Naive thymus-derived CD8-positive, alpha-beta T cell (primary cell): Measurements from ENCODE around the gene GALNT1. TPM values are rescaled to one million over a fixed set of nuclear protein-coding genes. Genes with fewer than 3 reads are reported as not detected.

Experiments
- ATAC-seq, 2 donors: fragments of 150-1000 bp; cut with Tn5 transposase in 1 of 2; sonication (Bioruptor Pico), chemical (Tn5 transposase) in 1 of 2; 1 replicate in 1 of 2; 2 replicates in 1 of 2; pipeline ENCODE4 v1.10.0; 2021; ENCODE audit warnings: mild to moderate bottlenecking in 2 of 2, moderate library complexity in 2 of 2
- POLR2A ChIA-PET: fragments of 350-600 bp; sonication (Branson Sonifier 250); formaldehyde crosslinking; loops from one replicate; lab custom pipeline; 2021; ENCODE audit warnings: antibody characterized with exemption; lab: Charles Lee
- DNase-seq, 10 donors: peaks; one replicate each; pipeline versions ENCODE4 v3.0.0 to v3.0.0-alpha.2; 2020 to 2022
- H3K27ac Mint-ChIP-seq, 10 donors: one replicate each; pipeline ENCODE4 v1.8.0; 2020 to 2022; ENCODE audit warnings: mild to moderate bottlenecking in 10 of 10, mixed read lengths in 10 of 10, moderate library complexity in 4 of 10, inconsistent platforms in 1 of 10
- H3K27me3 Mint-ChIP-seq, 5 donors: one replicate each; pipeline ENCODE4 v1.8.0; 2021 to 2022; ENCODE audit warnings: mixed read lengths in 5 of 5
- H3K36me3 Mint-ChIP-seq, 3 donors: one replicate each; pipeline ENCODE4 v1.8.0; 2020 to 2022; ENCODE audit warnings: mixed read lengths in 3 of 3, mild to moderate bottlenecking in 2 of 3, inconsistent platforms in 1 of 3
- H3K4me1 Mint-ChIP-seq, 4 donors: one replicate each; pipeline ENCODE4 v1.8.0; 2021 to 2022; ENCODE audit warnings: mixed read lengths in 4 of 4
- H3K4me3 Mint-ChIP-seq, 10 donors: one replicate each; pipeline ENCODE4 v1.8.0; 2020 to 2022; ENCODE audit warnings: mild to moderate bottlenecking in 10 of 10, mixed read lengths in 10 of 10, moderate library complexity in 6 of 10, inconsistent platforms in 1 of 10
- H3K9me3 Mint-ChIP-seq, 9 donors: one replicate each; pipeline ENCODE4 v1.8.0; 2020 to 2022; ENCODE audit warnings: mixed read lengths in 9 of 9, mild to moderate bottlenecking in 3 of 9, inconsistent platforms in 1 of 9, moderate library complexity in 1 of 9
- polyA plus RNA-seq, 3 donors: library from polyadenylated mRNA; unstranded; fragments of 300-500 nt; fragmentation: Illumina TruSeq; gene quantifications; one replicate each; pipeline ENCODE4 v1.2.3, GENCODE V29; 2021
- total RNA-seq, 8 experiments: library from RNA in 2 of 8; stranded (reverse) in 2 of 8; gene quantifications; one replicate each; pipeline ENCODE4 v1.2.3 and lab custom pipeline; 2021 to 2026

GALNT1 gene
- total and polyA plus RNA-seq, 5 experiments from 2014 or later, result 18.7 to 67.3 (median 42.4) TPM

DNA sequence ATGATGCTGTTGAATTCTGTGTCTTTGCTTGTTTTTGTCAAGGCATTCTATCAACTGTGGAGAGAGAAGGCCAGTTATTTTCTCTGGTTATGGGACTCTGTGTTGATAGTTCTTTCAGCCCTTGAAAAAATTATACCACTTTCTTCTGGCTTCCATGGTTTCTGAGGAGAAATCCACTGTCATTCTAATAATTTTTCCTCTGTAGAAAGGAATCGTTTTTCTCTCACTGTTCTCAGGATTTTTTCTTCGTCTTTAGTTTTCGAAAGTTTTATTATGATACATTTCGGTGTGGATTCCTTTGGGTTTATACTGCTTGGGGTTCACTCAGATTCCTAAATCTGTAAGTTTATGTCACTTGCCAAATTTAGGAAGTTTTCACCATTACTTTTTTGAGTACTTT lies 6.6 kb downstream of the GALNT1 start:
- H3K27ac Mint-ChIP-seq, result no peak overlapping the region
- POLR2A ChIA-PET, result no interaction called here
- H3K9me3 Mint-ChIP-seq, result peaks cover 0 to 10% (median 0%) of the 10 kb centered on the region in 9 donors
- H3K4me1 Mint-ChIP-seq, result peaks cover 23 to 57% (median 48%) of the 10 kb centered on the region in 4 donors
- DNase-seq (no peak), ATAC-seq (no peak)
- H3K36me3 Mint-ChIP-seq, result peaks cover 0 to 3% (median 2%) of the 10 kb centered on the region in 3 donors
- H3K4me3 Mint-ChIP-seq, result no peak overlapping the region
- H3K27me3 Mint-ChIP-seq, result no peaks in the 10 kb centered on the region

DNA sequence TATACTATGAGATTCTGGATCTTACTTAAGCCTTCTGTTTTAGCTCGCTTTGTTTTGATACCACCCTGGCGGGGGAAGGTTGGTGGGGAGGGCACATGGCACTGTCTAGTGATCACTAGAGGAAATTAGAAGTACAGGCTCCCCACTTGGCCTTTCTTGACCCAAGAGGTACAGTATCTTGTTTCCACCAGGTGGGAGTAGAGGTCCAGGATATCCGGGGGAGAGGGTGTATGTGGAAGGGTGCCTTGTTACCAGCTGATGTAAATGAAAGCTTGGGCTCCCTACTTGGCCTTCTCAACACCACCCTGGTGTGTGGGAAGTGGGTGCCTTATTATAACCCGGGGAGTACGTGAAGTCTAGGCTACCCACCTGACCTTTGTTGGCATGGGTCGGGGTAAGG lies 7.5 kb downstream of the GALNT1 start:
- Mint-ChIP-seq H3K4me1 (peaks cover 21 to 52% (median 42%) of the 10 kb centered on the region in 4 donors), H3K36me3 (peaks cover 0 to 3% (median 2%) of the 10 kb centered on the region in 3 donors), H3K27ac (peak overlapping the region in 1 of 10 donors; percentile 13), H3K4me3 (no peak overlapping the region), H3K9me3 (peaks cover 0 to 10% (median 0%) of the 10 kb centered on the region in 9 donors), H3K27me3 (no peaks in the 10 kb centered on the region)
- POLR2A ChIA-PET, result no interaction called here
- DNase-seq (peak in 5 of 10 donors; percentile 14 to 67 (median 15)), ATAC-seq (peak; percentile 65 to 71)

DNA sequence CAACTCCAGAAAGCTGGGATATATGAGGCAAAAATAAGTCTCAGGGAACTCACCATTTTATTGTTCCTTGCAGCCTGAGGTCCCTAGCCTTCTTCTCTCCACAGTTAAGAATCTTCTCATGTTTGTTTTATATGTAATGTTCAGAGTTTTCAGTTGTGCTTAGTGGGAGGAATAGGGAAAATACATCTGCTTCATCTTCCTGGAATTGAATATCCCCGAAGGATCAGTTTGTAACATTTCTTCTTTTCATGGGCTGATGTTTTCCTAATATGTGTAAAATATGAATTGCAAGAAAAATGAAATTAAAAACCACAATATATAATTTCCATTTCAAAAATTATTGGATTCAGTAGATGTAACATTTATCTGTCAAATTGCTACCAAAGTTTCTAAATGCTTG lies 8.0 kb downstream of the GALNT1 start:
- POLR2A ChIA-PET, result no interaction called here
- peaks cover 23 to 52% (median 43%) of the 10 kb centered on the region in 4 donors for H3K4me1 Mint-ChIP-seq

GRCh38 chr18:35590935-35591334 lies 9.4 kb downstream of the GALNT1 start:
- Mint-ChIP-seq H3K4me1 (peaks cover 26 to 53% (median 43%) of the 10 kb centered on the region in 4 donors), H3K4me3 (no peak overlapping the region), H3K9me3 (peaks cover 0 to 10% (median 0%) of the 10 kb centered on the region in 9 donors), H3K36me3 (peaks cover 0 to 3% (median 2%) of the 10 kb centered on the region in 3 donors), H3K27me3 (no peaks in the 10 kb centered on the region), H3K27ac (peak overlapping the region in 1 of 10 donors; percentile 17)
- no peak for ATAC-seq
- DNase-seq, result no peak
- POLR2A ChIA-PET, result no interaction called here

More for the DNA sequence above, 8.0 kb downstream of the GALNT1 start:
- no peak for DNase-seq
- Mint-ChIP-seq H3K9me3 (peaks cover 0 to 10% (median 0%) of the 10 kb centered on the region in 9 donors), H3K27me3 (no peaks in the 10 kb centered on the region), H3K4me3 (no peak overlapping the region), H3K36me3 (peaks cover 0 to 3% (median 2%) of the 10 kb centered on the region in 3 donors), H3K27ac (no peak overlapping the region)
- no peak for ATAC-seq

GRCh38 chr18:35592298-35592697 lies 10.8 kb downstream of the GALNT1 start:
- ATAC-seq, result no peak
- H3K9me3 Mint-ChIP-seq, result peaks cover 0 to 10% (median 0%) of the 10 kb centered on the region in 9 donors

DNA sequence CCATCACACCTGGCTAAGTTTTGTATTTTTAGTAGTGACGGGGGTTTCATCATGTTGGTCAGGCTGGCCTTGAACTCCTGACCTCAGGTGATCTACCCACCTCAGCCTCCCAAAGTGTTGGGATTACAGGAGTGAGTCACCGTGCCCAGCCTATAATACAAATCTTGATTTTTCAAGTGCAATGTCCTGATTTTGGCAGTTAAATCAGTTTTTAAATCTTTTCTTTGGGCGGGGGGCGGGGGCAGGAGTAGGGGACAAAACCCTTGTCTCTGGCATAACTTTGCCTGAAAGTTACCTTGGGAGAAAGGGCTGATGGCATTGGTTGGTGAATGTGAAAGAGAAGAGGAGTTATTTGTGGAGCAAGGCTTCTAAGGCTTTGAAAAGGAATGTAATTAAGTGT lies 12.3 kb downstream of the GALNT1 start:
- no peak overlapping the region for H3K4me3 Mint-ChIP-seq
- POLR2A ChIA-PET, result interaction anchor here (1.3 kb wide), 1 partner anchor 12 kb away, joined by 3 read pairs; no protein-coding TSS in a partner anchor
- peaks cover 0 to 8% (median 7%) of the 10 kb centered on the region in 3 donors for H3K36me3 Mint-ChIP-seq
- peak overlapping the region in 3 of 10 donors; percentile 16 to 50 (median 45) for H3K27ac Mint-ChIP-seq
- DNase-seq (no peak), ATAC-seq (no peak)
- peaks cover 0 to 6% (median 0%) of the 10 kb centered on the region in 9 donors for H3K9me3 Mint-ChIP-seq
- H3K27me3 Mint-ChIP-seq, result no peaks in the 10 kb centered on the region
- peaks cover 21 to 38% (median 37%) of the 10 kb centered on the region in 4 donors for H3K4me1 Mint-ChIP-seq

More at GRCh38 chr18:35592298-35592697, 10.8 kb downstream of the GALNT1 start:
- POLR2A ChIA-PET, result no interaction called here
- no peaks in the 10 kb centered on the region for H3K27me3 Mint-ChIP-seq
- H3K36me3 Mint-ChIP-seq, result peaks cover 0 to 3% (median 2%) of the 10 kb centered on the region in 3 donors
- H3K4me1 Mint-ChIP-seq, result peaks cover 29 to 53% (median 47%) of the 10 kb centered on the region in 4 donors
- no peak overlapping the region for H3K4me3 Mint-ChIP-seq
- H3K27ac Mint-ChIP-seq, result no peak overlapping the region
- no peak for DNase-seq

- H3K4me1 Mint-ChIP-seq, result peaks cover 24 to 29% (median 26%) of the 10 kb centered on the region in 4 donors
- POLR2A ChIA-PET, result no interaction called here
- H3K9me3 Mint-ChIP-seq, result peaks cover 13 to 37% (median 28%) of the 10 kb centered on the region in 9 donors
- H3K27ac Mint-ChIP-seq, result no peak overlapping the region
- ATAC-seq (no peak), DNase-seq (no peak)
- H3K27me3 Mint-ChIP-seq, result no peaks in the 10 kb centered on the region
- peaks cover 23 to 35% (median 26%) of the 10 kb centered on the region in 3 donors for H3K36me3 Mint-ChIP-seq
- H3K4me3 Mint-ChIP-seq, result no peak overlapping the region
Observed at GRCh38 chr18:35597758-35598157, 16.2 kb downstream of the GALNT1 start.

- POLR2A ChIA-PET, result no interaction called here
- Mint-ChIP-seq H3K9me3 (peaks cover 13 to 53% (median 35%) of the 10 kb centered on the region in 9 donors), H3K4me1 (peaks cover 27 to 40% (median 33%) of the 10 kb centered on the region in 4 donors), H3K36me3 (peaks cover 23 to 53% (median 37%) of the 10 kb centered on the region in 3 donors), H3K4me3 (no peak overlapping the region), H3K27ac (no peak overlapping the region), H3K27me3 (no peaks in the 10 kb centered on the region)
- ATAC-seq (no peak), DNase-seq (no peak)
Observed at GRCh38 chr18:35602193-35602820, 20.8 kb downstream of the GALNT1 start.

DNA sequence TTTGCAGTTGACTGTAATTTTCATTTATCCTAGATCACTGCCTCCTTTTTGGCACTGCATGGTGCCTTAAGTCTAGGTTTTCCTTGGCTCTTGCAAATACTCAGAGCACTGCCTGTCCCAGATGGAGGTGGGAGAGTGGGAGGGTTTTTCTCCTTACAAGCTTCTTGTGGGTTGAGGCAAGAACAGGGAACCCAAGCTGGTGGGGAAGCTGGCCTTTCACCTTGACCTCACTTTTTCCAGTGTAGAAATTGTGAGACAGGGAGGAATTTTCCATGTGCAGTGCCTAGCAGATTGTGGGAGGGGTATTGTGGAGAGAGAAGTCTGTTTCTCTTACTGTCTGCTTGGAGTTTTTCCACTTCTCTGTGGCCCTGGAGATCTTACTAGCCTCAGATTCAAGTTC lies 21.5 kb downstream of the GALNT1 start:
- Mint-ChIP-seq H3K36me3 (peaks cover 23 to 53% (median 37%) of the 10 kb centered on the region in 3 donors), H3K27ac (no peak overlapping the region), H3K9me3 (peaks cover 13 to 53% (median 35%) of the 10 kb centered on the region in 9 donors), H3K4me3 (no peak overlapping the region), H3K4me1 (peaks cover 31 to 44% (median 37%) of the 10 kb centered on the region in 4 donors), H3K27me3 (no peaks in the 10 kb centered on the region)
- ATAC-seq (no peak), DNase-seq (no peak)
- POLR2A ChIA-PET, result no interaction called here

GRCh38 chr18:35603528-35603927 lies 22.0 kb downstream of the GALNT1 start:
- peaks cover 20 to 49% (median 37%) of the 10 kb centered on the region in 3 donors for H3K36me3 Mint-ChIP-seq
- no peaks in the 10 kb centered on the region for H3K27me3 Mint-ChIP-seq
- peaks cover 13 to 53% (median 35%) of the 10 kb centered on the region in 9 donors for H3K9me3 Mint-ChIP-seq

DNA sequence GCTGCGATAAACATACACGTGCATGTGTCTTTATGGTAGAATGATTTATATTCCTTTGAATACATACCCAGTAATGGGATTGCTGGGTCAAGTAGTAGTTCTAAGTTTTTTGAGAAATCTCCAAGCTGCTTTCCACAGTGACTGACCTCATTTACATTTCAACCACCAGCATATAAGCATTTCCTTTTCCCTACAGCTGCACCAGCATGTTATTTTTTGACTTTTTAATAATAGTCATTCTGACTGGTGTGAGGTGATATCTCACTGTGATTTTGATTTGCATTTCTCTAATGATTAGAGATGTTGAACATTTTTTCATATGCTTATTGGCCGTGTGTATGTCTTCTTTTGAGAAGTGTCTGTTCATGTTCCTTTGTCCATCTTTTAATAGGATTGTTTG lies 22.8 kb downstream of the GALNT1 start:
- Mint-ChIP-seq H3K9me3 (peaks cover 13 to 50% (median 35%) of the 10 kb centered on the region in 9 donors), H3K4me1 (peaks cover 28 to 46% (median 40%) of the 10 kb centered on the region in 4 donors), H3K27ac (no peak overlapping the region), H3K27me3 (no peaks in the 10 kb centered on the region), H3K4me3 (no peak overlapping the region), H3K36me3 (peaks cover 13 to 43% (median 37%) of the 10 kb centered on the region in 3 donors)
- ATAC-seq (no peak), DNase-seq (no peak)
- POLR2A ChIA-PET, result no interaction called here

More at GRCh38 chr18:35603528-35603927, 22.0 kb downstream of the GALNT1 start:
- no peak for DNase-seq
- Mint-ChIP-seq H3K4me1 (peaks cover 30 to 47% (median 41%) of the 10 kb centered on the region in 4 donors), H3K4me3 (no peak overlapping the region), H3K27ac (no peak overlapping the region)
- no peak for ATAC-seq
- POLR2A ChIA-PET, result no interaction called here

- H3K36me3 Mint-ChIP-seq, result peaks cover 12 to 35% (median 30%) of the 10 kb centered on the region in 3 donors
- no peak for ATAC-seq
Observed at GRCh38 chr18:35605686-35606417, 24.3 kb downstream of the GALNT1 start.

More at GRCh38 chr18:35605686-35606417, 24.3 kb downstream of the GALNT1 start:
- H3K27me3 Mint-ChIP-seq, result no peaks in the 10 kb centered on the region
- no peak for DNase-seq
- peaks cover 28 to 48% (median 39%) of the 10 kb centered on the region in 4 donors for H3K4me1 Mint-ChIP-seq
- H3K9me3 Mint-ChIP-seq, result peaks cover 8 to 36% (median 24%) of the 10 kb centered on the region in 9 donors
- POLR2A ChIA-PET, result no interaction called here
- H3K4me3 Mint-ChIP-seq, result peak overlapping the region in 1 of 10 donors; percentile 24
- H3K27ac Mint-ChIP-seq, result peak overlapping the region in 2 of 10 donors; percentile 37 to 40
